HK-2 (cell line): Measurements from ENCODE around the gene GABRD.

Experiments
- DNase-seq: peaks from one replicate; pipeline ENCODE4 v3.0.0-alpha.2; 2018; ENCODE audit not compliant: unreplicated experiment

The GABRD gene

DNA sequence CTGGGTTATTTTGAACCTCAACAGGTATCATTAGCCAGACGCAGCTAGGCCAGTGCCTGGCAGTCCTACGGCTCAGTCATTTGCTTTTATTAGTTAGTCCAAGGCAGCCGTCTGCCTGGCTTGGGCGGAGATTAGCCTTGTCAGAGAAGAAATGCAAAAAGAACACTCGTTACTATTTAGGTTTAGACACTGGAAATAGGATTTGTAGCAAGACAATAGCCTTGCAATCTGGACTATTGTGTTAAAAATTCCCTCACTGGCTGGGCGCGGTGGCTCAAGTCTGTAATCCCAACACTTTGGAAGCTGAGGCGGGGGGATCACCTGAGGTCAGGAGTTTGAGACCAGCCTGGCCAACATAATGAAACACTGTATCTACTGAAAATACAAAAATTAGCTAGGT lies 20.1 kb downstream of the GABRD start:
- no peak for DNase-seq

DNA sequence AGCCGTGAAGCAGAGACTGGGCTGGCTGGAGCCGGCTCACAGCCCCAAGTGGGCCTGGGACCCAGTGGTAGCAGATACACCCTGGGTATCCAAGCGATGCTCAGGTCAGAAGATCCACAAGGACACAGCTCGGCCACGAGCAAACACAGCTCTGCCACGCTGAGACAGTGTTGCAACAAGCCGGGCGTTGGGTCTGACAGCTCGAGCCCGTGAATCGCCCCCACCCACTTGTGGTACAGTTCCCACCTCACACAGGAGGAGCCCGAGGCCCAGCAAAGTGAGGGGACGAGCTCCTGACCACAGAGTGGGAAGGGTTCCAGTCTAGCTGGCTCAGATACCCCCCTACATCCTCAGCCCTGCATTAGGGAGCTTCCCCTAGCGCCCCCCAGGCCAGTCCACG lies 22.2 kb downstream of the GABRD start:
- DNase-seq: no peak

- DNase-seq: no peak
Observed at GRCh38 chr1:2041887-2042286, 22.7 kb downstream of the GABRD start.

- DNase-seq: no peak
Observed at GRCh38 chr1:2042830-2043773, 24.0 kb downstream of the GABRD start.

DNA sequence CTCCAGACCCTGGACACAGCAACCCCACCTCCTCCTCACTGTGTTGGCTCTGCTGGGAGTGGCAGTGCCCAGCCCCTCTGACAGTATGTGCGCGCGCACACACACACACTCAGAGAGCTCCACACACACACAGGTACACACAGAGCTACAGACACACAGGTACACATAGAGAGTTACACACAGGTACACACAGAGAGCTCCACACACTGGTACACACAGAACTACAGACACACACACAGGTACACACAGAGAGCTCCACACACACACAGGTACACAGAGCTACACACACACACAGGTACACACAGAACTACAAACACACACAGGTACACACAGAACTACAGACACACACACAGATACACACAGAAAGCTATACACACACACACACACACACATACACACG lies 24.7 kb downstream of the GABRD start:
- DNase-seq: no peak

DNA sequence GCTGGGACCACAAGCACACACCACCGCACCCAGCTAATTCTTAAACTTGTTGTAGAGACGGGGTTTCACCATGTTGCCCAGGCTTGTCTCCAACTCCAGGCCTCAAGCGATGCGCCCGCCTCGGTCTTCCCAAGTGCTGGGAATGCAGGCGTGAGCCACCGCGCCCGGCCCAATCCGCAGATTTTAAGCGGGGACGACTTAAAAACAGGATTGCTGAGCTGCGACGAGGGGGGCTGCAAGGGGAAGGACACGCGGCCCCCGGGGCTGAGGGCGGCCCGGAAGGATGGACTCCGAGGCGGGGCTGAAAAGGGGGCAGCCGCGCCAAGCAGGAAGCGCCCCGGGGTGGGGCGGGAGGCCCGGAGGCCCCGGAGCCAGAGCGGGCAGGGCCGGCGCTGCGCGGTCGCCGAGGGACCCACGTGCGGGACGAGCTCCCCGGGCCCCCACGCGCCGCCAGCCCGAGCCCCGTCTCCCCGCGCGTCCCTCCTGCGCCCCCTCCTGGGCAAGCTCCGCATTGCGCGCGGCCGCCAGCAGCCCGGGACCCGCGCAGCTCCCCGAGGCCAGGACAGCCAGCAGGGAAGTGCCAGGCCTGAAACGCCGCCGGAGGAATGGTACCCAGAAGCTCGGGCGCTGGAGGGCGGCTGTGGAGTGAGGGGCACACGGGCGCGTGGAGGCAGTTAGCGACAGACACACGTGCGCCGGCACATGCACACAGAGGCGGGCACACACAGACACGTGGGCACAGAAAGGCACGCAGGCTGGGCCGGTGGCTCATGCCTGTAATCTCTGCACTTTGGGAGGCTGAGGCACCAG lies 25.6 kb downstream of the GABRD start:
- peak; percentile 79 for DNase-seq

- DNase-seq: no peak
Observed at GRCh38 chr1:2045468-2046173, 26.5 kb downstream of the GABRD start.

DNA sequence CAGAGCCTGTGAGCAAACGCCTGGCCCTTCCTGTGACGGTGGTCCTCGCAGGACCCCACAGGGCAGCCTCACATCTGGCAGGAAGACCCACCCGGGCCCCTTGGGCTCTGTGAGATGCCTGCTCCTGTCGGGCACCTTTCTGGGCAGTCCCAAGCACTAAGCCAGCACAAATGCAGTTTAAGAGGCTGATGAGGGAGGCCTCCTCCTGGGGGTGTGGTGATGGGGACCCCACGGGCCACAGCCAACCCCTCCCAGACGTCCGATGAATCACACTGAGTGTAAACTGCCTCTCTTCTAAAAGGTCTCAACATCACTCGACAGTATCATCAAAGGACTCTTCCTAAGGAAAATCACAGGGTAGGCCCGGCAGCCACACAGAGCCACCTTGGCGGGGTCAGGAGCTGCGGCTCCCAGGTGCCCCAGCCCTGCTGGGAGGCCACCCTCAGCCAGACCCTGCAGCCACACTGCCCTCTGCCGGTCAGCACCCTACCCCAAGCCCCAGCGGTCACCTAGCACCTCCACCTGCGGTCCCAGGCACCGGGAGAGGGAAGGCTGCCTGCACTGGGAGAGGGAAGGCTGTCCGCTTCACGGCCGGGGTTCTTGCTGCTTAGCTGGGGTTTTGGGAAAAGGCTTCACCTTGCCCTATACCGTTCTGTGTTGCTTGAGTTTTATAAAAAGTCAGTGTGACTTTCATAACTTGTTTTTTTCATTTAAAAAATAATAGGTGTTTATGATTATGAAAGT lies 27.2 kb downstream of the GABRD start:
- DNase-seq: peak; percentile 80

DNA sequence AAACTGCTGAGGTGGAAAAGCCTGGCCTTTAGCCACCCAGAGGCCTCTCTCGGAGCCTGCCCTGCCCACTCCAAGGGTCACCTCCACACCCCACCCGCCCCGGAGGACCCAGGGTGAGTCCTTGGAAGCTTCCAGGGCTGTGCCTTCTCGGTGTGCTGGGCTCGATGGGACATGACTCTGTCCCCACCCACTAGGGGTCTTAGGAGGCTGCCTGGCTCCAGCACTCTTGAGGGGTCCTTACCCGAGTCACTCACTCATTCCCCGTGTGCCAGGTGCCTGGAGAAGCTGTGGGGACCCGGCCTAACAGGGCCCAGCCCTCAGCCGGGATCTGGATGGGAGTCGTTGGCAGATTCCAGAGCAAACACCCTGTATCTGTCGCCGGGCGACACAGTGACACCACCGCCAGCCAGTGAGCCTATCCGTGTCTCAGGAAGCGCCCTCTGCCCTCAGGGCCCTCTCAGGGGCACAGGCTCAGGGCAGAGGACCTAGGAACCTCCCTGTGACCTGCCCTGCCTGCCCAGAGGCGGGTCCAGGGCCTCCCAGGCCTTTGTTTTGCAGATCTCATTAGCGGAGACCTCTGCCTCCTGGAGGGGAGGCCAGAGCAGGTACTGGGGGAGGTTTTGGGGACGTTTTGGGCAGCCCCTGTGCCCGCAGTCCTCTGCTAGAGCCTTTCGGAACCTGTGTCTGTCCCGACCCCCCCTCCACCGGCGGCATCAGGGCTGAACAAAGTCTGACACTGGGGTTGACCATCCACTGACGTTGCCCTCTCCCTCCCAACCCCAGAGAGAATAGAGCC lies 28.0 kb downstream of the GABRD start:
- no peak for DNase-seq

DNA sequence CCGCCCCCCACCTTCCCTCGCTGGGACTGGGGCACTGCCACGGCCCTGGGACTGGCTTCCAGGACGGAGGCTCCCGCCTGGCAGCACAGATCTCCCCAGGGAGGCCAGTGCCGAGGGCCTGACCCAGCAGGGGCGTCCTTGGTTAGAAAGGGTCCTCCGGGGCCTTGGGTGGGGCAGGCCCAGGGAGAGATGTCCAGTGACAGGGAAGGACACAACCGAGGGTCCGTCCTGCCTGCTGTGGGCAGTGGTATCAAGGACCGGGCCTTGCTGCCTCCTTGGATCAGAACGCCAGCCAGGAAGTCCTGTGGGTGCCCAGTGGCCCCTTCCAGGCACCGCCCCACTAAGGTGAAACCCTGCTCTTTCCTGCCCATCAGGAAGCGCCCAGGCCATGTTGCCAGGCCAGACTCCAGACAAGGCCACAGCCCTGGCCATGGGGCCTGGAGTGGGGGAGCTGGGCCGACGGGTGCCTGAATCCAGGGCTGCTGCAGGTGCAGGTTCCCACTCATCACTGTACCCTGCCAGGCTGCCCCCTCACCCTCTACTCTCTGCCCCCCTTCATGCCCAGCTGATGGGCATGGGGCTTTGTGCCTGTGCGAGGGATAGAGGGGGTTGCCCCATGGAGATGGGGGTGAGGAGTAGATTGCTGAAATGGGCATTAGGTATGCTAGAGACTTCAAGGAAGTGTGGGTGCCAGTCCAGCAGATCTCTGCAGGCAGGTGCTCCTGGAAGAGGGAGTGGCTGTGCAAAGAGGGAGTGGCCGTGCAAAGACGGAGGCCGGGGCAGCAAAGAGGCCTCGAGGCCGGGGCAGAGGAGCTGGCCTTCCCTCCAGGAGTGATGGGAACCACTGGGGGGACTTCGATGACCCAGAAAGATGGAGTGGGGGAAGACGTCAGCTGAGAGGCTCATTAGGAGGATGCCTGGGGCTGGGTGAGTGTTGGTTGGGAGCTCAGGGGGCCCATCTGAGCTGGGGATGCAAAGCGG lies 28.9 kb downstream of the GABRD start:
- DNase-seq: no peak

GRCh38 chr1:2049225-2049717 lies 30.1 kb downstream of the GABRD start:
- peak; percentile 64 for DNase-seq

GRCh38 chr1:2049718-2050431 lies 30.7 kb downstream of the GABRD start, which contains the start of gene PRKCZ:
Gene PRKCZ (plus strand): TSS chr1:2050411. CDS start chr1:2050631, 220 bp downstream.
- peak; percentile 96 for DNase-seq

DNA sequence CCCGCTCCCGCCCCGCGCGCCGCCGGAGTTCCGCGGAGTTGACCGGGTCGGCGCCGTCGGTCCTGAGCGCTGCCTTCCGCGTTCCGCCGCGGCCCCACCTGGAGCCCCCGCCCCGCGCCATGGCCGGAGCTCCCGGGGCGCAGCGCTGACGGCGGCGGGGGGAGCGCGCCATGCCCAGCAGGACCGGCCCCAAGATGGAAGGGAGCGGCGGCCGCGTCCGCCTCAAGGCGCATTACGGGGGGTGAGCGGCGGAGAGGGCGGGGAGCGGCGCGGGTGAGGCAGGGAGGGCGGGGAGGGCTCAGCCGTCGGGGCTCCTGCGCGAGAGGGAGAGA lies 31.3 kb downstream of the GABRD start:
- DNase-seq: no peak

- DNase-seq: no peak
Observed at GRCh38 chr1:2050793-2051682, 31.9 kb downstream of the GABRD start.

DNA sequence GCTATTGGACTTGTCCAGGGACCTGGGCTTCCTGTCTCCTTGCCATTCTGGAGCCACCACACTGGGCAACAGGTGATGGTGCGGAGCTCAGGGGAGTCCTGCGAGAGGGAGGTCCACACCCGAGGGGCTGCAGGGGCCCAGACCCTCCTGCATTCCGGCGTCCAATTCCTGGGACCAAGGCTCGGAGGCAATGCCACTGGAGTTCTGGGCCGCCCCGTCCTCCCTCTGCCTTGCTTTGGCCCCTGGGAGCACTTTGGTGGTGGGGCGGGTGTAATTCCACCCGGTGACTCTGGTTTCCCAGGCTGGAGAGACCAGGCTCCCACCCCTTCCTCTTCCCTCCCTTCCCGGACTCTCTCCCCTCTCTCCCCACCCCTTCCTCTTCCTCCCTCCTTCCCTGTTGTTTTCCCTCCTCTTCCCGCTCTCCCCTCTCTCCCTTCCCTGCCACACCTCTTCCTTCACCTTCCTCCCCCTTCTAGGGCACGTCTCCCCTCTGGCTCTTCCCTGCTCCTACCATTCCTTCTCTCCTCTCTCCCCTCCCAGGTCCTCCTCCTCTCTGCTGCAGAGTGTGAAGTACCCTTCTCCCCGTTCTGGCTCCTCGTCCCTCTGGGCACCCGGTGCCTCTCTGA lies 33.0 kb downstream of the GABRD start:
- no peak for DNase-seq

- DNase-seq: no peak
Observed at GRCh38 chr1:2052756-2053155, 33.6 kb downstream of the GABRD start.

DNA sequence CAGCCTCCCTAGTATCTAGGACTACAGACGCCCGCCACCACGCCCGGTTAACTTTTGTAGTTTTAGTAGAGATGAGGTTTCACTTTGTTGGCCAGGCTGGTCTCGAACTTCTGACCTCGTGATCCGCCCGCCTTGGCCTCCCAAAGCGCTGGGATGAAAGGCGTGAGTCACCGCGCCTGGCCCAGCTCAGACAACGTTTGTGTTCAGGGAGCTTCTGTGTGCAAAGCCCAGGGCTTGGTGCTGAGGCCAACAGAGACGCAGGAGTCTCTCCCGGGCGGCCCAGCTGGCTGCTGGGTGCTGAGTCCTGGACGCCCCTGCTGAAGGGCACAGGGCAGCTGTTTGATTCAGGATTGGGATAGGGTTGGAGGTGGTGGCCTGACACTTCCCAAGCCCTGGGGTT lies 34.1 kb downstream of the GABRD start:
- peak; percentile 20 for DNase-seq
